ENCODE data around the gene SHISA3. TPM values are rescaled to one million over a fixed set of nuclear protein-coding genes. Genes with fewer than 3 reads are reported as not detected.

SHISA3 gene
- total and polyA plus RNA-seq, 2 of the 13 experiments (the other 11 are each of a cell fraction or from before 2014, with no cell fraction given) = not detected

DNA sequence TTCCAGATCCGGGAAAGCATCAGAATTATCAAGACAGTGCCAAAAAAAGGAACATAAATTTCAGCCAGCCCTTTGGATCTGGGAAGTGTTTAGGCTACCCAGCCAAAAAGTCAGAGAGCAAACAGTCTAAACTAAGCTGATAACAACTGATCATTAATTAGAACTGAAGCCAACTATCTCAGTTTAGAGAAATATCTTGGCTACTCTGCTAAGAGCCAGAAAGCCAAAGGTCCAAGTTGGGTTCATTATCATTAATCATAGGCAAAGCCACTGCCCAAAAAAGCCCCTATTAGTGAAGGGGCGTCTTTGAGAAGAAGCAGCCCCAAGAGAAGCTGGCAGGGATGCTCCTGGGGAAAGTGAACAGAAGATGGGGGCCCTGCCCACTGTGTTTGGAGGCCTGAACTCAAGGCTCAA is 37.0 kb upstream of the SHISA3 start:
- Histone ChIP-seq H4K20me1 (ENCODE audit: insufficient read depth, low read length) (no peaks in the 10 kb centered on the region), H3K27ac (ENCODE audit: extremely low read length, insufficient read depth, low read length) (no peak overlapping the region), H3K4me2 (ENCODE audit: low read depth, low read length) (no peak overlapping the region), H3K79me2 (ENCODE audit: insufficient read depth, low read length) (no peaks in the 10 kb centered on the region), H3K4me3 (replicated peaks in 1 of 3; ENCODE audit: insufficient read depth in 1 of 3, low read depth in 2 of 3, low read length in 3 of 3) (no peak overlapping the region), H3K4me1 (ENCODE audit: insufficient read depth, low read length) (no peaks in the 10 kb centered on the region), H2AFZ (ENCODE audit: low read length) (no peak overlapping the region), H3K9ac (ENCODE audit: insufficient read depth, low read depth, low read length) (no peak overlapping the region), H3K9me3 (ENCODE audit: low read length) (no peaks in the 10 kb centered on the region), H3K27me3 (ENCODE audit: control insufficient read depth in 1 of 2, insufficient read depth in 2 of 2, low read length in 2 of 2) (no peaks in the 10 kb centered on the region), H3K36me3 (replicated peaks in 1 of 2; ENCODE audit: control insufficient read depth in 1 of 2, insufficient read depth in 2 of 2, low read length in 2 of 2) (no peaks in the 10 kb centered on the region)
- FAIRE-seq (no peak), ATAC-seq (no peak), DNase-seq (ENCODE audit: low spot score) (no peak)
- BruUV-seq (replicated peaks) = no TSS peak
- ChIA-PET POLR2A (no interaction called here), CTCF (ENCODE audit: low intra/inter-chr PET ratio, low total read pairs) (no interaction called here)
- in situ Hi-C loops (cut with HindIII; ENCODE audit: extremely low pct_ligation_motif_present, low pct_unique_long_range_greater_than_20kb) (no loop called here), intact Hi-C loops (cut with micrococcal nuclease; ENCODE audit: unreplicated experiment) (no loop called here)
- 0% methylated on average over 2 of the region's 2 CpGs for WGBS (ENCODE audit: low lambda C conversion rate)
- TF ChIP-seq, protein P1, sequence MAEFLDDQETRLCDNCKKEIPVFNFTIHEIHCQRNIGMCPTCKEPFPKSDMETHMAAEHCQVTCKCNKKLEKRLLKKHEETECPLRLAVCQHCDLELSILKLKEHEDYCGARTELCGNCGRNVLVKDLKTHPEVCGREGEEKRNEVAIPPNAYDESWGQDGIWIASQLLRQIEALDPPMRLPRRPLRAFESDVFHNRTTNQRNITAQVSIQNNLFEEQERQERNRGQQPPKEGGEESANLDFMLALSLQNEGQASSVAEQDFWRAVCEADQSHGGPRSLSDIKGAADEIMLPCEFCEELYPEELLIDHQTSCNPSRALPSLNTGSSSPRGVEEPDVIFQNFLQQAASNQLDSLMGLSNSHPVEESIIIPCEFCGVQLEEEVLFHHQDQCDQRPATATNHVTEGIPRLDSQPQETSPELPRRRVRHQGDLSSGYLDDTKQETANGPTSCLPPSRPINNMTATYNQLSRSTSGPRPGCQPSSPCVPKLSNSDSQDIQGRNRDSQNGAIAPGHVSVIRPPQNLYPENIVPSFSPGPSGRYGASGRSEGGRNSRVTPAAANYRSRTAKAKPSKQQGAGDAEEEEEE (CRISPR knock-in tag; IDR thresholded peaks at IDR 0.05; ENCODE audit: borderline replicate concordance) = no peak
- TF ChIP-seq REXO4 (CRISPR knock-in tag; IDR thresholded peaks at IDR 0.05; ENCODE audit: borderline replicate concordance) (no peak), ZNF101 (CRISPR knock-in tag; IDR thresholded peaks at IDR 0.05; ENCODE audit: borderline replicate concordance, low read depth) (no peak), EEA1 (CRISPR knock-in tag; IDR thresholded peaks at IDR 0.05; ENCODE audit: borderline replicate concordance) (no peak), TP53 (CRISPR knock-in tag; conservative IDR thresholded peaks at IDR 0.05) (no peak), ZNF512 (CRISPR knock-in tag; IDR thresholded peaks at IDR 0.05) (no peak), NFRKB (IDR thresholded peaks at IDR 0.05) (no peak), TRIM22 (IDR thresholded peaks at IDR 0.05) (no peak), ZNF503 (CRISPR knock-in tag; IDR thresholded peaks at IDR 0.05) (no peak), TAF15 (IDR thresholded peaks at IDR 0.05; ENCODE audit: low read depth, low read length, poor library complexity, severe bottlenecking) (no peak), FLYWCH1 (CRISPR knock-in tag; IDR thresholded peaks at IDR 0.05) (no peak), ZFYVE20 (CRISPR knock-in tag; IDR thresholded peaks at IDR 0.05; ENCODE audit: borderline replicate concordance, low read depth) (no peak), SCMH1 (CRISPR knock-in tag; IDR thresholded peaks at IDR 0.05; ENCODE audit: borderline replicate concordance) (no peak)

Data from HepG2 (cell line).